Left ventricle myocardium inferior (tissue), 1 donor: ENCODE data around the gene EME1. TPM values are rescaled to one million over a fixed set of nuclear protein-coding genes. Genes with fewer than 3 reads are reported as not detected.
A peak's percentile ranks its signal among the peaks of the same experiment; 100 is the strongest.

ENCODE experiments used
- DNase-seq: peaks from one replicate; pipeline ENCODE4 v3.0.0-alpha.2; 2020
- H3K27ac ChIP-seq: fragments of 200-600 bp; replicated peaks from 2 replicates; pipeline ENCODE4 v1.8.0; 2021
- H3K27me3 ChIP-seq: fragments of 200-600 bp; 2 replicates; pipeline ENCODE4 v1.8.0; 2021; ENCODE audit warnings: low read depth
- H3K36me3 ChIP-seq: fragments of 200-600 bp; 2 replicates; pipeline ENCODE4 v1.8.0; 2021
- H3K4me1 ChIP-seq: fragments of 200-600 bp; 2 replicates; pipeline ENCODE4 v1.8.0; 2021
- H3K4me3 ChIP-seq: fragments of 200-600 bp; 2 replicates; pipeline ENCODE4 v1.8.0; 2021; ENCODE audit warnings: mild to moderate bottlenecking, moderate library complexity
- H3K9me3 ChIP-seq: fragments of 200-600 bp; replicated peaks from 2 replicates; pipeline ENCODE4 v1.8.0; 2021
- intact Hi-C: fragments of 100-400 bp; cut with micrococcal nuclease; formaldehyde crosslinking; loops from one replicate; pipeline ENCODE4 v1.11.0; 2022
- total RNA-seq: library from RNA; stranded (reverse); fragmentation: NEBNext Ultra II Directional; extraction: Animal tissue kit (Norgen Biotek cat#: 25700); gene quantifications from one replicate; pipeline ENCODE4 v1.2.1, GENCODE V29; 2021
- TF ChIP-seq, protein P1 (sequence below): fragments of 200-600 bp; IDR thresholded peaks from 2 replicates; pipeline ENCODE4 v1.8.0; 2021; ENCODE audit warnings: antibody characterized with exemption, mild to moderate bottlenecking, borderline replicate concordance
- donor health status: DM: no; HTN: yes; CAD: no; lungs with severe emphysema.

EME1 gene
- total RNA-seq, 1 donor from 2014 or later = 0.74 TPM

DNA sequence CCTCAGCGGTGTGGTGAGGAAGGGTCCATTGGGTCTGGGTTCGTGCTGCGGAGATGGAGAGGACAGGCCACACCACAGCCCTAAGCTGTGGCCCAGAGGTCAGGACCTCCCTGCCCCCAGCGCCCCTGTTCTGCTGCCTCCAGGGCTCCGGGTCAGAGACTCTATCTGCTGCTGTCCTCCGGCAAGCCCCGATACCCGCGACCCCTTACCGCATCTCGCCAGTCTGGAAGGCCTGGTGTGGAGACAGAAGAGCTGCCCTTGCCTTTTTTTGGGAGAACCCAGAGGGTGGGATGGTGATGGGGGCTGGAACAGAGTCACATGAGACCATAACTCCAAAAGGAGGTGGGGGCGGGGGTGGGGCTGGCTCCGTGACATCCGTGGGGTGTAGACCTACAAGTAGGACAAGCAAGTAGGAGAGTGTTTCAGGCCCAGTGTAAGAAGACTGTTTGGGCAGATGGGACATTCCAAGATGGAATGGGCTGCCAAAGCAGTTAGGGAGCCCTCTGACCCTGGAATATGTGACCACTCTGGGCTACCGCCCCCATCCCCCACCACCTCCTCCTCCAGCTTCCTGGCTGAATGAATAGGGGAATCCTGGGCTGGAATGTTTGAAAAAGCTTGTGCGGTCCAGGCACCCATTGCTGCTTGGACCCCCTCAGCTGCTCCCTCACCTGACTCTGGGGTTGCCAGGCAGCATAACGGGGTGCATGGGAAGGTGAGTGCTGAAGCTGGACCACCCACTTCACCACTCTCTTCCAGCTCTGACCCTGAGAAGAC, 25.7 kb upstream of the EME1 start:
- no peak for DNase-seq
- Histone ChIP-seq H3K36me3 (no peaks in the 10 kb centered on the region), H3K9me3 (no peaks in the 10 kb centered on the region), H3K4me3 (peak overlapping the region; percentile 96), H3K27ac (peak overlapping the region; percentile 73), H3K27me3 (no peaks in the 10 kb centered on the region), H3K4me1 (peaks cover 48% of the 10 kb centered on the region)
- TF ChIP-seq, protein P1, sequence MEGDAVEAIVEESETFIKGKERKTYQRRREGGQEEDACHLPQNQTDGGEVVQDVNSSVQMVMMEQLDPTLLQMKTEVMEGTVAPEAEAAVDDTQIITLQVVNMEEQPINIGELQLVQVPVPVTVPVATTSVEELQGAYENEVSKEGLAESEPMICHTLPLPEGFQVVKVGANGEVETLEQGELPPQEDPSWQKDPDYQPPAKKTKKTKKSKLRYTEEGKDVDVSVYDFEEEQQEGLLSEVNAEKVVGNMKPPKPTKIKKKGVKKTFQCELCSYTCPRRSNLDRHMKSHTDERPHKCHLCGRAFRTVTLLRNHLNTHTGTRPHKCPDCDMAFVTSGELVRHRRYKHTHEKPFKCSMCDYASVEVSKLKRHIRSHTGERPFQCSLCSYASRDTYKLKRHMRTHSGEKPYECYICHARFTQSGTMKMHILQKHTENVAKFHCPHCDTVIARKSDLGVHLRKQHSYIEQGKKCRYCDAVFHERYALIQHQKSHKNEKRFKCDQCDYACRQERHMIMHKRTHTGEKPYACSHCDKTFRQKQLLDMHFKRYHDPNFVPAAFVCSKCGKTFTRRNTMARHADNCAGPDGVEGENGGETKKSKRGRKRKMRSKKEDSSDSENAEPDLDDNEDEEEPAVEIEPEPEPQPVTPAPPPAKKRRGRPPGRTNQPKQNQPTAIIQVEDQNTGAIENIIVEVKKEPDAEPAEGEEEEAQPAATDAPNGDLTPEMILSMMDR = no peak
- intact Hi-C loops = no loop called here

DNA sequence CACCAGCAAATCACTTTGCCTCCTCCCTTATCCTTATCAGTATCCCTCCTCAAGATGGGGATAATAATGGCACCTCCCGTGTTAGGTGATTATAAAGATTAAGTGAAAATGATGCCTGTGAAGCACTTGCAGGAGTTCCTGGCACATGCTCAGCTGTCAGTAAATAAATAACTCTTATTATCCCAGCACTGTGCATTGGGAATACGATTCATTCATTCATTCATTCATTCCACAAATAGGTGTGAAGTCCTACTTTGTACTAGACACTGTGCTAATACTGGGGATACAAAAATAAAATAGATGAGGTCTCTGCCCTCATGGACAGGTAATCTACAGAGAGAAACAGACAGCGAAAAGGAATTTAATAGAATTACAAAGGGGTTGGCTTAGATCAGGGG, 25.1 kb upstream of the EME1 start:
- Histone ChIP-seq H3K27me3 (no peaks in the 10 kb centered on the region), H3K36me3 (no peaks in the 10 kb centered on the region), H3K9me3 (no peaks in the 10 kb centered on the region), H3K4me1 (peaks cover 52% of the 10 kb centered on the region), H3K27ac (no peak overlapping the region), H3K4me3 (no peak overlapping the region)
- TF ChIP-seq, protein P1 = no peak
- intact Hi-C loops = no loop called here
- no peak for DNase-seq

DNA sequence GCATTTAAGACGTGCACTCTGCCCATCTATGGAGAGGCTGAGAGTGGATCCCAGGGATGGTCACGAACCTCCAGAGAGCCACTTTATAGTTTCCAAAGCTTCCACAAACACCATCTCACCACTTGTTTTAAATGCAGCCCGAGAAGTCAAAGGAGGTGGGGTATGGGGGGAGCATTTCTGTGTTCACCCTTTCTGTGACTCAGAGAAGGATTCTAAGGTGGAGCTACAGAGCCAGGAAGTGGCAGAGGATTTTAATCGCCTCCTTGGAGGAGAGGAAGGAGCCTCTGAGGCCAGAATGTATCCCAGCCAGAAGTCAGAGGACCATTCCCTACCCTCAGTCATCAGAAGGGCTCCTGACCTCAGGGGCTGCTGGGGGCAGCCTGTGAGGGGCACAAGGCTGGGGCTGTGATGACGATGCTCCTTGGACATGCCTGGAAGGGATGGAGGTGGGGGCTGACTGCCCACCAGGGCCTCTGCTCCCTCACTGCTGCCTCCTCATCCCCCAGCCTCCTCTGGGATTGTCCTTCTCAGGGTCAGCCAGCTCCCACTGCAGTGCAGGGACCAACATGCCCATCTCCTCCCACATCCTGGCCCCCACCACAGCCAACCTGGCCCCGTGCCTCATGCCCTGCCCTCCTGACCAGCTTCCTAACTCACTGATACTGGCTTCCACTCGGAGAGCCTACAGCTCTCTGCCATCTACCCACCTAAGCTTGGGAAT, 24.3 kb upstream of the EME1 start:
- Histone ChIP-seq H3K9me3 (no peaks in the 10 kb centered on the region), H3K4me1 (peaks cover 52% of the 10 kb centered on the region), H3K36me3 (peaks cover 4% of the 10 kb centered on the region), H3K27ac (no peak overlapping the region), H3K27me3 (no peaks in the 10 kb centered on the region), H3K4me3 (no peak overlapping the region)
- intact Hi-C loops = no loop called here
- no peak for DNase-seq
- TF ChIP-seq, protein P1 = no peak

DNA sequence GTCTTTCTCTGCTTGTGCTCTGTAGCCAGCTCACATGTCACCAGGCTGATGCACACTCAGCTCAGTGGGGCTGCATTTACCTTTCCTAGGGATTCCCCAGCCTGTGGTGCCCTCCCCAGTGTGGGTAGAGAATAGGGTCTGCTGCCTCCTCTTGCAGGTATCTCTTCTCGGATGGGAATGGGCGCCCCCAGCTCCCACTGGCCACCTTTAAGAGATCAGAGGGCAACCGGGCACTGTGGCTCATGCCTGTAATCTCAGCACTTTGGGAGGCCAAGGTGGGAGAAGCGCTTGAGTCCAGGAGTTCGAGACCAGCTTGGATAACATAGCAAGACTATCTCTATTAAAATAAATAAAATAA, 23.8 kb upstream of the EME1 start:
- H3K4me3 ChIP-seq = no peak overlapping the region
- H3K27ac ChIP-seq = no peak overlapping the region
- H3K9me3 ChIP-seq = no peaks in the 10 kb centered on the region
- DNase-seq = no peak
- no peaks in the 10 kb centered on the region for H3K27me3 ChIP-seq
- TF ChIP-seq, protein P1 = no peak
- H3K36me3 ChIP-seq = peaks cover 10% of the 10 kb centered on the region
- peaks cover 52% of the 10 kb centered on the region for H3K4me1 ChIP-seq
- intact Hi-C loops = no loop called here

DNA sequence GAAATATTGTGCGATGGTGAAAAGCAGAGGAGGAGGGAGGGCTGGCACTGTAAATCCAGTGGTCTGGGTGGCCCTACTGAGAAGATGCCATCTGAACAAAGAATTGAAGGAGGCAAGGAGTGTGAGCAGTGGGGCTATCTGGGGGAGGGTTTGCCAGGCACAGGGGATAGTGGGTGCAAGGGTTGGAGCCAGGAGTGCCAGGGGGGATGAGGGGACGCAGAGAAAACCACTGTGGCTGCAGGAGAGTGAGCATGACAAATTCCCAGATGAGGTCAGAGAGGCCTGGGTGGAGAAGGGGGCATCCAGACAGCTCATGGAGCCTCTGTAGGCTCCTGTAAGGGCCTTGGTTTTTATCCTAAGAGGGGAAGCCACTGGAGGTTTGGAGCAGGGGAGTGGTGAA, 22.3 kb upstream of the EME1 start:
- Histone ChIP-seq H3K27me3 (no peaks in the 10 kb centered on the region), H3K9me3 (no peaks in the 10 kb centered on the region), H3K27ac (no peak overlapping the region), H3K4me3 (no peak overlapping the region), H3K36me3 (peaks cover 25% of the 10 kb centered on the region), H3K4me1 (peaks cover 45% of the 10 kb centered on the region)
- no peak for DNase-seq
- TF ChIP-seq, protein P1 = no peak
- intact Hi-C loops = no loop called here
